HCT116 (cell line): ENCODE data around the gene HIP1R. TPM values are rescaled to one million over a fixed set of nuclear protein-coding genes. Genes with fewer than 3 reads are reported as not detected.

ENCODE experiments used
- ATAC-seq: fragments of 200-7000 bp; cut with Tn5 transposase; 2 replicates; pipeline ENCODE4 v1.9.1; 2020; ENCODE audit warnings: mild to moderate bottlenecking, moderate library complexity
- BruUV-seq: library from RNA; stranded (reverse); fragments of 400-500 nt; replicated peaks from 2 replicates; lab custom pipeline; 2021; lab: Mats Ljungman, UMichigan
- CTCF ChIA-PET: fragments of 300-600 bp; sonication (Branson Sonifier 250); formaldehyde crosslinking; loops from one replicate; lab custom pipeline; 2021; ENCODE audit warnings: antibody characterized with exemption; lab: Charles Lee
- POLR2A ChIA-PET: fragments of 300-600, 350-600 bp; sonication (Branson Sonifier 250); formaldehyde crosslinking; loops from one replicate; lab custom pipeline; 2021; ENCODE audit warnings: antibody characterized with exemption; lab: Charles Lee
- RAD21 ChIA-PET, 2 experiments: fragments of 300-600 bp; sonication (Branson Sonifier 250); formaldehyde crosslinking; loops; one replicate each; lab custom pipeline; 2023; ENCODE audit warnings: low total read pairs in 2 of 2; ENCODE audit not compliant: uncharacterized antibody in 2 of 2, unreplicated experiment in 2 of 2, low non-redundant PET in 1 of 2; lab: Charles Lee
- DNase-seq: peaks from one replicate; pipeline ENCODE4 v3.0.0-alpha.2; 2010; ENCODE audit warnings: low read depth, low spot score
- H2AFZ ChIP-seq: fragments of 200-600 bp; shearing (Covaris generic), sonication (generic); 2 replicates; pipeline ENCODE4 v1.6.1; 2017; ENCODE audit warnings: low read depth, mixed run types, mixed read lengths, antibody characterized with exemption, low read length; ENCODE audit not compliant: poor library complexity, severe bottlenecking
- H3K27ac ChIP-seq: 2 replicates; pipeline ENCODE4 v1.5.1; 2012; ENCODE audit warnings: low read depth, low read length
- H3K27me3 ChIP-seq: fragments of 200-600 bp; sonication (generic); 2 replicates; pipeline ENCODE4 v1.6.1; 2016; ENCODE audit warnings: mixed run types, low read length, mixed read lengths; ENCODE audit not compliant: insufficient read depth
- H3K36me3 ChIP-seq, 2 experiments: fragments of 200-500 bp in 1 of 2; fragments of 200-600 bp in 1 of 2; sonication (Bioruptor generic) in 1 of 2; sonication (generic) in 1 of 2; 2 replicates each; pipeline versions ENCODE4 v1.5.1 to v1.6.1; 2014 to 2016; ENCODE audit warnings: low read length in 2 of 2, inconsistent platforms in 1 of 2, mixed read lengths in 1 of 2, mixed run types in 1 of 2; ENCODE audit not compliant: insufficient read depth in 2 of 2, control insufficient read depth in 1 of 2
- H3K4me1 ChIP-seq, 2 experiments: fragments of 200-600 bp in 1 of 2; sonication (generic) in 1 of 2; 2 replicates each; pipeline versions ENCODE4 v1.5.1 to v1.6.1; 2012 to 2017; ENCODE audit warnings: low read length in 2 of 2, inconsistent platforms in 1 of 2, mild to moderate bottlenecking in 1 of 2, mixed read lengths in 1 of 2, mixed run types in 1 of 2, moderate library complexity in 1 of 2; ENCODE audit not compliant: insufficient read depth in 2 of 2, control insufficient read depth in 1 of 2
- H3K4me2 ChIP-seq: fragments of 200-600 bp; sonication (generic); 2 replicates; pipeline ENCODE4 v1.6.1; 2017; ENCODE audit warnings: mixed run types, low read length, mixed read lengths
- H3K4me3 ChIP-seq, 2 experiments: fragments of 200-600 bp in 1 of 2; sonication (generic) in 1 of 2; replicated peaks in 1 of 2; 2 replicates each; pipeline ENCODE4 v1.5.1; 2011 to 2016; ENCODE audit warnings: low read length in 2 of 2, control low read depth in 1 of 2, low read depth in 1 of 2, mild to moderate bottlenecking in 1 of 2, mixed read lengths in 1 of 2, mixed run types in 1 of 2
- H3K79me2 ChIP-seq: fragments of 200-600 bp; sonication (generic); 2 replicates; pipeline ENCODE4 v1.6.1; 2017; ENCODE audit warnings: mild to moderate bottlenecking, mixed run types, low read length, moderate library complexity, mixed read lengths; ENCODE audit not compliant: insufficient read depth
- H3K9ac ChIP-seq: fragments of 200-600 bp; sonication (generic); 2 replicates; pipeline ENCODE4 v1.6.1; 2016; ENCODE audit warnings: low read length, mixed read lengths
- H3K9me2 ChIP-seq: fragments of 200-600 bp; sonication (generic), shearing (Covaris generic); 2 replicates; pipeline ENCODE4 v1.6.1; 2017; ENCODE audit warnings: mixed run types, mild to moderate bottlenecking, moderate library complexity; ENCODE audit not compliant: insufficient read depth
- H3K9me3 ChIP-seq, 2 experiments: fragments of 200-500 bp in 1 of 2; fragments of 200-600 bp in 1 of 2; sonication (Bioruptor generic) in 1 of 2; sonication (generic) in 1 of 2; 2 replicates each; pipeline ENCODE4 v1.6.1; 2014 to 2017; ENCODE audit warnings: low read length in 2 of 2, mixed read lengths in 2 of 2, inconsistent platforms in 1 of 2, low read depth in 1 of 2, mild to moderate bottlenecking in 1 of 2, mixed run types in 1 of 2, moderate library complexity in 1 of 2; ENCODE audit not compliant: control insufficient read depth in 1 of 2, insufficient read depth in 1 of 2
- H4K20me1 ChIP-seq: fragments of 200-600 bp; sonication (generic), shearing (Covaris generic); 2 replicates; pipeline ENCODE4 v1.6.1; 2017; ENCODE audit warnings: mixed run types, mild to moderate bottlenecking, moderate library complexity; ENCODE audit not compliant: insufficient read depth
- EGR1 ChIP-seq: IDR thresholded peaks from 2 replicates; pipeline ENCODE4 v1.6.1; 2012; ENCODE audit warnings: low read depth
- ELF1 ChIP-seq: IDR thresholded peaks from 2 replicates; pipeline ENCODE4 v1.6.1; 2012; ENCODE audit warnings: low read depth, borderline replicate concordance
- EZH2phosphoT487 ChIP-seq: fragments of 200-600 bp; IDR thresholded peaks from 2 replicates; pipeline ENCODE4 v1.6.1; 2018; ENCODE audit warnings: antibody characterized with exemption, borderline replicate concordance
- FOSL1 ChIP-seq: IDR thresholded peaks from 2 replicates; pipeline ENCODE4 v1.6.1; 2012; ENCODE audit warnings: low read depth
- JUND ChIP-seq: IDR thresholded peaks from 2 replicates; pipeline ENCODE4 v1.6.1; 2012
- POLR2A ChIP-seq: IDR thresholded peaks from 2 replicates; pipeline ENCODE4 v1.7.0; 2011; ENCODE audit warnings: borderline replicate concordance; ENCODE audit not compliant: insufficient read depth, insufficient read length; ENCODE audit errors: extremely low read depth
- POLR2AphosphoS5 ChIP-seq: IDR thresholded peaks from 2 replicates; pipeline ENCODE4 v1.6.1; 2011; ENCODE audit warnings: mild to moderate bottlenecking, low read depth, low read length, moderate library complexity
- SIN3A ChIP-seq: IDR thresholded peaks from 2 replicates; pipeline ENCODE4 v1.6.1; 2012; ENCODE audit warnings: low read depth
- YY1 ChIP-seq: IDR thresholded peaks from 2 replicates; pipeline ENCODE4 v1.6.1; 2011; ENCODE audit warnings: low read length, low read depth, moderate library complexity, mild to moderate bottlenecking; ENCODE audit not compliant: insufficient replicate concordance; ENCODE audit errors: extremely low read depth
- ZFX ChIP-seq: fragments of 450-650 bp; IDR thresholded peaks from 2 replicates; pipeline ENCODE4 v1.6.1; 2017
- intact Hi-C: fragments of 100-400 bp; cut with micrococcal nuclease; formaldehyde crosslinking; loops from 2 replicates; pipeline ENCODE4 v1.10.0; 2022
- total RNA-seq: library from RNA; stranded (reverse); gene quantifications from one replicate; pipeline ENCODE4 v1.2.1, GENCODE V29; 2021; ENCODE audit not compliant: unreplicated experiment
- TF ChIP-seq, protein P1 (sequence below), 3 experiments: fragments of 200-600 bp in 1 of 3; sonication (generic) in 1 of 3; IDR thresholded peaks in 2 of 3; conservative IDR thresholded peaks in 1 of 3; 2 replicates each; pipeline ENCODE4 v1.5.1; 2012 to 2017; ENCODE audit warnings: low read depth in 2 of 3, low read length in 2 of 3, antibody characterized with exemption in 1 of 3, borderline replicate concordance in 1 of 3, control low read depth in 1 of 3, mild to moderate bottlenecking in 1 of 3, mixed read lengths in 1 of 3, mixed run types in 1 of 3, moderate library complexity in 1 of 3; ENCODE audit not compliant: insufficient read depth in 1 of 3
- TF ChIP-seq, protein P2 (sequence below): IDR thresholded peaks from 2 replicates; pipeline ENCODE4 v1.6.1; 2011; ENCODE audit warnings: mild to moderate bottlenecking, low read length, moderate library complexity; ENCODE audit not compliant: insufficient replicate concordance; ENCODE audit errors: extremely low read depth

Gene HIP1R
- total RNA-seq, 1 experiment from 2014 or later: 57.8 TPM

GRCh38 chr12:122862872-122863701 is 27.8 kb downstream of the HIP1R start:
- Histone ChIP-seq H3K4me3 (no peak overlapping the region), H3K79me2 (no peaks in the 10 kb centered on the region; the same call in 1 of the 2 replicates), H3K9me2 (no peaks in the 10 kb centered on the region), H3K36me3 (peaks cover 7 to 8% of the 10 kb centered on the region in 2 experiments; a peak in 3 of 4 replicates), H2AFZ (no peak overlapping the region), H3K27me3 (no peaks in the 10 kb centered on the region), H3K4me1 (no peaks in the 10 kb centered on the region), H3K4me2 (no peak overlapping the region), H3K27ac (peak overlapping the region; percentile 24; the same call in 1 of the 2 replicates), H3K9ac (no peak overlapping the region)
- DNase-seq: no peak
- POLR2A ChIA-PET: no interaction called here
- ATAC-seq: no peak
- intact Hi-C loops: loop anchor here (5.0 kb wide), 1 partner anchor 71 kb away; no protein-coding TSS in a partner anchor
- RAD21 ChIA-PET: no interaction called here
- TF ChIP-seq FOSL1 (no peak), EGR1 (no peak), POLR2AphosphoS5 (no peak), YY1 (no peak), ELF1 (no peak), SIN3A (no peak), EZH2phosphoT487 (no peak), POLR2A (no peak), ZFX (no peak), JUND (no peak)
- TF ChIP-seq, protein P1, sequence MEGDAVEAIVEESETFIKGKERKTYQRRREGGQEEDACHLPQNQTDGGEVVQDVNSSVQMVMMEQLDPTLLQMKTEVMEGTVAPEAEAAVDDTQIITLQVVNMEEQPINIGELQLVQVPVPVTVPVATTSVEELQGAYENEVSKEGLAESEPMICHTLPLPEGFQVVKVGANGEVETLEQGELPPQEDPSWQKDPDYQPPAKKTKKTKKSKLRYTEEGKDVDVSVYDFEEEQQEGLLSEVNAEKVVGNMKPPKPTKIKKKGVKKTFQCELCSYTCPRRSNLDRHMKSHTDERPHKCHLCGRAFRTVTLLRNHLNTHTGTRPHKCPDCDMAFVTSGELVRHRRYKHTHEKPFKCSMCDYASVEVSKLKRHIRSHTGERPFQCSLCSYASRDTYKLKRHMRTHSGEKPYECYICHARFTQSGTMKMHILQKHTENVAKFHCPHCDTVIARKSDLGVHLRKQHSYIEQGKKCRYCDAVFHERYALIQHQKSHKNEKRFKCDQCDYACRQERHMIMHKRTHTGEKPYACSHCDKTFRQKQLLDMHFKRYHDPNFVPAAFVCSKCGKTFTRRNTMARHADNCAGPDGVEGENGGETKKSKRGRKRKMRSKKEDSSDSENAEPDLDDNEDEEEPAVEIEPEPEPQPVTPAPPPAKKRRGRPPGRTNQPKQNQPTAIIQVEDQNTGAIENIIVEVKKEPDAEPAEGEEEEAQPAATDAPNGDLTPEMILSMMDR (IDR thresholded peaks at IDR 0.05 in 2 of 3, conservative IDR thresholded peaks at IDR 0.05 in 1 of 3; ENCODE audit: borderline replicate concordance in 1 of 3, insufficient read depth in 1 of 3, low read depth in 2 of 3, low read length in 2 of 3): no peak
- TF ChIP-seq, protein P2, sequence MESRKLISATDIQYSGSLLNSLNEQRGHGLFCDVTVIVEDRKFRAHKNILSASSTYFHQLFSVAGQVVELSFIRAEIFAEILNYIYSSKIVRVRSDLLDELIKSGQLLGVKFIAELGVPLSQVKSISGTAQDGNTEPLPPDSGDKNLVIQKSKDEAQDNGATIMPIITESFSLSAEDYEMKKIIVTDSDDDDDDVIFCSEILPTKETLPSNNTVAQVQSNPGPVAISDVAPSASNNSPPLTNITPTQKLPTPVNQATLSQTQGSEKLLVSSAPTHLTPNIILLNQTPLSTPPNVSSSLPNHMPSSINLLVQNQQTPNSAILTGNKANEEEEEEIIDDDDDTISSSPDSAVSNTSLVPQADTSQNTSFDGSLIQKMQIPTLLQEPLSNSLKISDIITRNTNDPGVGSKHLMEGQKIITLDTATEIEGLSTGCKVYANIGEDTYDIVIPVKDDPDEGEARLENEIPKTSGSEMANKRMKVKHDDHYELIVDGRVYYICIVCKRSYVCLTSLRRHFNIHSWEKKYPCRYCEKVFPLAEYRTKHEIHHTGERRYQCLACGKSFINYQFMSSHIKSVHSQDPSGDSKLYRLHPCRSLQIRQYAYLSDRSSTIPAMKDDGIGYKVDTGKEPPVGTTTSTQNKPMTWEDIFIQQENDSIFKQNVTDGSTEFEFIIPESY: no peak
- TF ChIP-seq, all 23 proteins: peak for 0
- CTCF ChIA-PET: no interaction called here
- BruUV-seq: no TSS peak
- Histone ChIP-seq H3K9me3 (no peaks in the 10 kb centered on the region), H4K20me1 (no peaks in the 10 kb centered on the region)
